HG03039 (cell line): ENCODE measurements around the gene HNRNPH3.
"Not testable (repeated sequence)": the region's sequence is repeated elsewhere in the genome, so short reads cannot be mapped to it uniquely, and the experiment has no call there.

Experiments used
- ATAC-seq: cut with Tn5 transposase; IDR thresholded peaks from one replicate; pipeline ENCODE4 v1.9.1; 2021; ENCODE audit warnings: mild to moderate bottlenecking, moderate library complexity; ENCODE audit not compliant: unreplicated experiment

The HNRNPH3 gene, protein sequence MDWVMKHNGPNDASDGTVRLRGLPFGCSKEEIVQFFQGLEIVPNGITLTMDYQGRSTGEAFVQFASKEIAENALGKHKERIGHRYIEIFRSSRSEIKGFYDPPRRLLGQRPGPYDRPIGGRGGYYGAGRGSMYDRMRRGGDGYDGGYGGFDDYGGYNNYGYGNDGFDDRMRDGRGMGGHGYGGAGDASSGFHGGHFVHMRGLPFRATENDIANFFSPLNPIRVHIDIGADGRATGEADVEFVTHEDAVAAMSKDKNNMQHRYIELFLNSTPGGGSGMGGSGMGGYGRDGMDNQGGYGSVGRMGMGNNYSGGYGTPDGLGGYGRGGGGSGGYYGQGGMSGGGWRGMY

DNA sequence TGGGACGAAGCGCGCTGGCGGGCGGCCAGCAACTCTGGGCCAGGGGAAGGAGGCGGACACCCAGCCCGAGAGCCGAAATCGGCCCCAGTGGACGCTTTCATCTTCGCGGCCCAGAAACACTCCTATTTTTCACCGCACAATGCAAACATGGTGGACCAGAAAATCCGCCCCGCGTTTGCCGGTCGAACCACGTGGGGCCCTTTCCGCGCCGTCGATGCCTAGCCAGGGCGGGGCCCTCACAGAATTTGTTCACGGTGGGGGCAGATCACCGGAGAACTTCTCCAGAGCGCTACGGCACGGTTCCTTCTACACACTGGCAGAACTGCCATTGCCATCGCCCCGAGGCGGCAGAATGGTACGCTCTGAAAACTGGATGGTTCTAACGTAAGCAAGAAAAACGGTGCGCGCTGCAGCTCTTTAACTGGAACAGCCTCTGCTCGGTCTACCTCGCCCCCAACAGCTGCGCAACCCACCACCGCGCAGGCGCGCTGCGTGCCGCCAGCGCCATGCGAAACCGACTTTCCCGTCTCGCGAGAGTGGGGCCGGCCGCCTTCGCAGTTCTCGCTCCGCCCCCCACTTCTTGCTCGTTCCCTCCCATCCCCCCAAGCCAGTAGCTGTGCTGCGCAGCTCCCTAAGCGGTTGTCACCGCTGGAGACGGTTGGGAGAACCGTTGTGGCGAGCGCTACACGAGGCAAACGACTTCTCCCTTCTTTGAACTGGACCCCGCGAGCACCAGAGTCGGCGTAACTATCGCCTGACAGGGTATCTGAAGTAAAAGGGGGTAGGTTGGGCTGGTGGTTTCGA, at the start of gene HNRNPH3:
Gene HNRNPH3, plus strand, starts transcription at position 610 of the 804 bp plus-strand sequence. CDS start 5,158 bp downstream, outside the sequence.
- peak; percentile 76 for ATAC-seq

DNA sequence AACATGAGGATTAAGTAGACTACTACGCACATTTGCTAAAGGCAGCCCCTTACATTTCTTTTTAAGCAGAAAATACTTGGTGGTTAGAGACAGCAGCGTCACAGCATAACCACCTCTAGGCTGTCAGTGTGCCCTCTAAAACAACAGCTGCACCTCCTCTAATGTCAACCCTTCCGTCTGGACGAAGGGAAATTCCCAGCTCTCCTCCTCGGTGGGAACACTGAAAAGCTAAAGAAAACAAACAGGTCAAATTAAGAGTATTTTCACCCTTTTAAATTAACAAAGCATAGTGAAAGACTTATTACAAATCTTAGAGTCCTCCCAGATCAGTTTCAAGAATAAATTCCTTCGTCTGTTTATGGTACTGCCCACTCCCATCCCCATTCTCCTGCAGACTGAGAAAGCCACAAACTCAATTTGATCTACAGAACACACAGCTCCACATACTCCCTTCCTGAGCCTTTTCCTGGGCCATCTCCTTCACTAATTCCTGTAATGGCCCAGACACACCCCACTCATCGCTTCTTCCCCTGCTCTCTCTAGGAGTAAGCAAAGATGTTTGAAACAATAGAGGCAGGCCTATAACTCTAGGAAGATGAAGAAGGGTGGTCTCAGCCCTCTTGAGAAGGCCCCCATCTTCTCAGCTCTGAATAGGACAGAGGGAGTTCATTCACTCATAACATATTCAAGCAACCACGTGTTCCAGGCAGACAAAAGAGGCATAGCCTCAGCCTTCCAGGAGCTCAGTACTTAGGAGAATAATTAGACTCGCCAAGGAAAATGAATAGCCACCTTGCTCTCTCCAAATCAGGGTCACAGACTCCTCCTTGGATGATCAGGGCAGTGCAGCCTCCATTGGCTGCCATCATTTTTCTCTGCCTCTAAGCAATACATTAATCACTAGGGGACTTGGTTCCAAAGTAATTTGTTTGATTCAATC, 47.5 kb upstream of the HNRNPH3 start:
- ATAC-seq = no peak

DNA sequence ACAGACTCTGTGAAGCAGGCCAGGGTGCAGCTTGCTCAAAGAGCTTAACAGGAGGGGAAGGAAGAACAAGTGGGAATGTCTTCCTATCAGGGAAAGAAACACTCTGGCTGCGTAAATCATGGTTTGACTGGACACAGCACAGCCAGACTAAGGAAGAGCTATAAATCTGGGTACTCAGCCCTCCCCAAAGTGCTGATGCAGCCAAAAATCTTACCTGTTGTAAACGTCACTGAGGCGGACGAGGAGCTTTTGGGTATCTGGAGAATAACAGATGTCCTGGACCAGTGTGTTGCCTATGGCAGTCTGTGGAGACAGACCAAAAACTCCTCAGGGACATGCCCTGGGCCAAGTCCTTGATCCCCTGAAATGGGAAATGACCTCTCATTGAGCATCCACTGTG, 43.1 kb upstream of the HNRNPH3 start:
- no peak for ATAC-seq

DNA sequence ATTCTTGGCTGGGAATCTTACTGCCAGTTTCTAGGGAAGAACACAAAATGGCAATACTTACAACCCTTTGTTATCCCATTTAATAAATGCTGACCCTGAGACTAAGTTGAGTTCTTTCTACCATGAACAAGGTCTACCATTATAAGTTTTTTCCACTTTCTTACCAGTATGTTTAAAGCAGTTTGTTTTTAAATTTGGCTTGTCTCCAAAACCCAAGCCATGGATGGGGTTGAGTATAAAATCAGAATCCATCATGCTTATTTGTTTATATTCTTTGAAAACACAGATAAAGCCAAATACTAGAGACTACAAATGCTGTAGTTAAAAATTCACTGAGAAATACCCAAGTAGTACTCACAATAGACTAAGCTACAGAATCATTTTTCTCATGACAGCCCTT, 41.1 kb upstream of the HNRNPH3 start:
- ATAC-seq = no peak

DNA sequence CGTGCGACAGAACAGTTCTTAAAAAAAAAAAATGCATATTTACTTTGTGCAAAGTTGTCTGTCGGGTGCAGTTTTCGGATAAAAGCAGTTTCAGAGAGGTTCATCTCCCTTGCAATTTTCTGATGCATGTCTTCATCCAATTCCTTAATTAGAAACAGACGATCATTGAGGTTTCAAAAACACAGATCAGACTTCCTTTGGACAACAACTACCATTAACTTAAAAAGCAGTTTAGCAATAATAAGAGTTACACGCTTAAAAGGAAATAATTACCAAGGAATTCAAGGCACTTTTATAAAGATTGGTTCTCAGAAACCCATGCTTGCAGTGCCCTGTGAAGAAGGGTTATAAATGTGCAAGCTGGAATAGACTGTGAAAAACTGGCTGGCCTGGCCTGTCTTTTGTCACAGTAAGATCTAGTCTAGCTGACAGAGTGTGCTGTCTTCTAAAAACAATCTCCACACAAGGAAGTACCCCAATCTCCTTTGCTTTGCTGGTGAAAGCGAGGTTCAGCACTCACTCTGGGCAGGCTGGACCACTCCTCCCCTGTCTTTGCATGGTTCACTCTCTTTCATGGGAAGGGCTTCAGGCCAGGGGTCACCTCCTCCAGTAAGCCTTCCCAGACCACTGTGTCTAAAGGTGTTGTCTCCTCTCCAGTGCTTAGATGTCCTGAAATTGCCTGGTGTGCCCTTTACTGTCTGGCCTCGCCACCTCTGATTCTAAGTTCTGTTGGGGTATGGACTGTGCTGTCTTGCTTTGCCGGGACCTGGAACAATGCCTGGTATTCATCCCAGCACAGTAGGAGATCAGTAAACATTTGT, 34.8 kb upstream of the HNRNPH3 start:
- ATAC-seq = no peak

DNA sequence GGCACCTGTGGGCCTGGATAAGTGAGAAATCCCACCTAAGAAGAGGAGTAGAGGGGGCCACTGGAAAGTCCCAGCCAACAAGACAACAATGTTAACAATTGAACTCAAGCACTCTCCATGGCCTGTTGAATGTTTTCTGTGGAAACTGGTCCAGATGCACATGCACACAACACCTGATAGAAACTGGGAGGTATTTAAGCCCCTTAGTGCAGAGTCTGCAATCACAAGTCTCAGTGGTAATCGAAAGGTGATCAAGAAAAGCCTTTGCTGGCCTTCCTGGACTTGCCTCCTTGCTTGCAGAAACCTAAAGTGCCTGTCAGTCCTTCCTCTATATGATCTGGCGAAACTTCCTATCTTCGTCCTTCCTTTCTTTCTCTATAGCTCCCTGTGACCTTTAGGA, 30.6 kb upstream of the HNRNPH3 start:
- no peak for ATAC-seq

DNA sequence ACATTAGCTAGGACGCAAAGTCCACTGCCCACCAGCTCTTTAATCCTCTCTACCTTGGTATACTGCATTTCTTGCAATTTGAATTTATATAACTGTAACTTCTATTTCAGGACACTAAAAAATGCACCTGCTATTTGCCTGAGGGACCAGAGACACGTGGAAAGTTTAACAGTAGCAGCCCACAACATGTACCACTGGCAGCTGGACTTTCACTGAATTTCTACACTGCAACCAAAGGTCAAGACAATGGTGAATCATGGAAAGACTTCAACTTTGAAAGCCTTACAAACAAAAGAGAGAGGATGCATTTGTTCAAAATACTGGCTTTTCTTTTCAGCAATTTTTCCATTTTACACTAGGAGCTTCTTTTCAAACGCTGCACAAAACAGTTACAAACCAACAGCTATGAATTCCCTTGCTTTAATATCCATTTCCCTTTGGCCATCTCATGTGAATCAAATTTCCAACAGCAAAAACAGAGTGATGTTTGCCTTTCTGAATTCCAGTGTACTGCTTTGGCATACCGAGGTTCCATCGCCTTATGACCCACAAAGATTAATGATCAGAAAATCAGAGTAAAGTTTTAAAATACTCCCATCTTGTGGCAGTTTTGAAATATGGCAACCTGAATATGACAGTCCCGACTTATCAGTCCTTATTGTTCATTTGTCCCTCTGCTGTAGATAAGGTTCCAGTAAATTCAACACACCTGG, 29.9 kb upstream of the HNRNPH3 start:
- ATAC-seq = no peak

DNA sequence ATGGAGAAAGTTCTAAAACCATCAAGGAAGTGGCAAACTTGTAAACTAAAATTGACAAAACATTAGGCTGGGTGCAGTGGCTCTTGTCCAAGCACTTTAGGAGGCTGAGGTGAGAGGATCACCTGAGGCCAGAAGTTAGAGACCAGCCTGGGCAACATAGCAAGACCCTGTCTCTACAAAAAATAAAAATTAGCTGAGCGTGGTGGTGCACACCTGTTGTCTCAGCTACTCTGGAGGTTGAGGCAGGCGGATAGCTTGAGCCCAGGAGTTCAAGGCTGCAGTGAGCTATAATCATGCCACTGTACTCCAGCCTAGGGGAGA, 29.4 kb upstream of the HNRNPH3 start:
- no peak for ATAC-seq

DNA sequence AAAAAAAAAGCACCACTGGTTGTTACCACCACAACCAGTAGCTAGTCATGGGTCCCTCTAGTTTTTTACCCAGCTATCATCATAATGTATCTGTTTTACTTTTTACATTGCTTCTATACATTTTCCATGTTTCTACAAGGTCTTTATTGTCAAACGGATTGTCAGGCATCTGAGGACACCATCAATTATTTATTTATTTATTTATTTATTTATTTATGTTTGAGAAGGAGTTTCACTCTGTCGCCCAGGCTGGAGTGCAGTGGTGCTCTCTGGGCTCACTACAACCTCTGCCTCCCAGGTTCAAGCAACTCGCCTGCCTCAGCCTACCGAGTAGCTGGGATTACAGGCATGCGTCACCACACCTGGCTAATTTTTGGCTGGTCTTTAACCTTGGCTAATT, 29.0 kb upstream of the HNRNPH3 start:
- no peak for ATAC-seq

DNA sequence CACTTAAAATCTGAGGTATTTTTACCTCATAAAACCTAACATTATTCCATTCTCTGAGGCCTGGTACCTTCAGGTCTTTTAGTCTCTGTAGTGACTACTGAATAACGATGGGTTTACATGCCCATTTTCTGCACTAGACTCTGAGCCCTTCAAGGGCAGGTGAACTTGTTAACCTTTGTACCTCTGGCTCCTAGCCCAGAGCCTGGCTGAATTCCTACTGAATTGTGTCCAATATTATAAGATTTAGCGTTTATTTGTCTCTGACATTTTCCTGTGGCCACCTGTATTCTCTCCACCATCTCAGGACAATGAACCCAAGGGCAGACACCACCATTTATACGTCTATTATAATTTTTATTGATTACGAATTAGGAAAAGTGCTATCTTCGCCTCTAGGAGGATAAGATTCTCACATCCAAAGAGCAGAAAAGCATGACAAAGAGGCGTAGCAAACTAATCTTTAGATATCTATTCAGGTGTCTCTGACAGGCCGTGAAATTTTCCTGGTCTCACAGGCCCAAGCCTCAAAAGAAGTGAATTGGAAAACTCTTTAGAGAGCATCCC, 27.9 kb upstream of the HNRNPH3 start:
- no peak for ATAC-seq

DNA sequence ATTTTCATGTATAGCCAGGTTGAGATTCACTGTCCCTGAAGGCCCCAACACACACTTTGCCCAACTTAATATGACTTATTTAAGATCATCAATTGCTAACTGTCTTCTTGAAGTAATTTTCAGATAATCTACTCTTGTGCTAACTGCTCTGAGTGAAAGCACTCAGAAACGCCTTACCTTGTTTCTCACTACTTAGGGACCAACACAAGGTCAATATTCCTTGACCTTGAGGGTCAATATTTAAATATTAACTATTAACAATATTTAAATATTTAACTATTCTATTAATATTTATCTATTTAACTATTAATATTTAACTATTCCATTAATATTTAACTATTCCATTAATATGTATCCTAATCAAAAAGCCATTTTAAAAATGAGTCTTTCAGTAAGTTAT, 26.0 kb upstream of the HNRNPH3 start:
- ATAC-seq = no peak

DNA sequence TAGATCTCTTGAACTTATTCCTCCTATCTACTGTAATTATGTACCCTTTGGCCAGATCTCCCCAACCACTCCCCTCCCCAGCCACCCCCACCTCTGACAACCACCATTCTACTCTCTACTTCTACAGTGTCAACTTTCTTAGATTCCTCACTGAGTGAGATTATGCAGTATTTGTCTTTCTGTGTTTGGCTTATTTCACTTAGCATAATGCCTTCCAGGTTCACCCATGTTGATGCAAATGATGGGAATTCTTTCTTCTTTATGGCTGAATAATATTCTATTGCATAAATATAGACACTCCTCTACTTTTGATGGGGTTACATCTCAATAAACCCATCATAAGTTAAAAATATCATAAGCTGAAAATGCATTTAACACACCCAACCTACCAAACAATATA, 21.3 kb upstream of the HNRNPH3 start:
- ATAC-seq = no peak

DNA sequence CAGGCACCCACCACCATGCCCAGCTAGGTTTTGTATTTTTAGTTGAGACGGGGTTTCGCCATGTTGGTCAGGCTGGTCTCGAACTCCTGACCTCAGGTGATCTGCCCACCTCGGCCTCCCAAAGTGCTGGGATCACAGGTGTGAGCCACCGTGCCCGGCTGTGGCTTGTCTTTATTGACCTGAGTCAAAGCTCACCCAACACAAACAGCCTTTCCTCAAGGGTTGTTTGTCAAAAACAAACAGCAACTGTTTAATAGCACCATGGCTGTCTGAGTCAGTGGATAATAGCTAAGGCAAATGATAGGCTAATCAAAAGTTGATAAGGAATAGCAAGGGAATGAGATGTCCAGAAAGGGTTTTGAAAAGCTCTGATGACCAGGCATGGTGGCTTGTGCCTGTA, 16.9 kb upstream of the HNRNPH3 start:
- not testable (repeated sequence) for ATAC-seq

DNA sequence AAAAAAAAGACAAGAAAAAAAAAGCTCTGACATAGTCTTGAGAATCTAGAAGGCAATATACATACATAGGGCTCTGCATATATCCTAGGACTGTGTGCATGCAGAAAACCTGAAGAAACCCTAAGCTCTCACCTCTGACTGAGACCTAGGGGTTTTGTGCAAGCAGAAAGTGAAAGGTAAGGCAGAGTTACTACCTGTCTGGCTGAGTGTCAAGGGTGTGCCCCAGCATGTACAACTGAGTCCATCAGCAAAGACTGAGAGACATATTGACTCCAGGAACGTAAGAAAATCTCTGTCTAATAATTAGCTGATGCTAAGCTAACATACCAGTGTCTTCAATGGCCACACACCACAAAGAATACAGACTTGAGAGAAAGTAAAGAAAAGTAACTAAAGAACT, 16.3 kb upstream of the HNRNPH3 start:
- no peak for ATAC-seq

DNA sequence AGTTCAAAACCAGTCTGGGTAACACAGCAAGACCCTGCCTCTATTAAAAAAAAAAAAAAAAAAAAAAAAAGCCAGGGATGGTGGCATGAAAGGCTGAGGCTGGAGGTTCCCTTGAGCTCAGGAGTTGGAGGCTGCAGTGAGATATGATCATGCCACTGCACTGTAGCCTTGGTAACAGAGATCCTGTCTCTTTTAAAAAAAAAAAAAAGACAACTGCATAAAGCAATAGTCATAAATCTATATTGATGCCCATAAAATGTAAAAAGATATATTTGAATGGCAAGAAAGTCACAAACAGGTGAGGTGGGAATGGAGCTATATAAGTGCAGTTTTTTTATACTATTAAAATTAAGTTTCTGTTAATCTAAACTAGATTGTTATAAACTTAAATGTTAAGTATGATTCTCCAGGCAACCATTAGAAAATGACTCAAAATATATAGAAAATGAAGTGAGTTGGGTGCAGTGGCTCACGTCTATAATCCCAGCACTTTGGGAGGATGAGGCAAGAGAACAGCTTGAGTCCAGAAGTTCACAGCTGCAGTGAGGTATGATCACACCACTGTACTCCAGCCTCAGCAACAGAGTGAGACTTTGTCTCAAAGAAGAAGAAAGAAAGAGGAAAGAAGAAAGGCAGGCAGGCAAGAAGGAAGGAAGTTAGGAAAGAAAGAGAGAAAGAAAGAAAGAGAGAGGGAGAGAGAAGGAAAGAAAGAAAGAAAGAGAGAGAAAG, 13.4 kb upstream of the HNRNPH3 start:
- no peak for ATAC-seq

DNA sequence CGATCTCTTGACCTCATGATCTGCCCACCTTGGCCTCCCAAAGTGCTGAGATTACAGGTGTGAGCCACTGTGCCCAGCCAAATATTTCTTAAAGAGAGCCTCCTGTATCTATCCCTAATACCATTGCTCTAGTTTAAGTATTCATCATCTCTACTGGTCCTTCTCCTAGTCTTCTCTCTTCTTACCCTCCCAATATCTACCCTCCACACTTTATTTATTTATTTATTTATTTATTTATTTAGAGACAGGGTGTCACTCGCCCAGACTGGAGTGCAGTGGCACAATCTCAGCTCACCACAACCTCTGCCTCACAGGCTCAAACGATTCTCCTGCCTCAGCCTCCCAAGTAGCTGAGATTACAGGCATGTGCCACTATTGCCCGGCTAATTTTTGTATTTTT, 7.5 kb upstream of the HNRNPH3 start:
- not testable (repeated sequence) for ATAC-seq

DNA sequence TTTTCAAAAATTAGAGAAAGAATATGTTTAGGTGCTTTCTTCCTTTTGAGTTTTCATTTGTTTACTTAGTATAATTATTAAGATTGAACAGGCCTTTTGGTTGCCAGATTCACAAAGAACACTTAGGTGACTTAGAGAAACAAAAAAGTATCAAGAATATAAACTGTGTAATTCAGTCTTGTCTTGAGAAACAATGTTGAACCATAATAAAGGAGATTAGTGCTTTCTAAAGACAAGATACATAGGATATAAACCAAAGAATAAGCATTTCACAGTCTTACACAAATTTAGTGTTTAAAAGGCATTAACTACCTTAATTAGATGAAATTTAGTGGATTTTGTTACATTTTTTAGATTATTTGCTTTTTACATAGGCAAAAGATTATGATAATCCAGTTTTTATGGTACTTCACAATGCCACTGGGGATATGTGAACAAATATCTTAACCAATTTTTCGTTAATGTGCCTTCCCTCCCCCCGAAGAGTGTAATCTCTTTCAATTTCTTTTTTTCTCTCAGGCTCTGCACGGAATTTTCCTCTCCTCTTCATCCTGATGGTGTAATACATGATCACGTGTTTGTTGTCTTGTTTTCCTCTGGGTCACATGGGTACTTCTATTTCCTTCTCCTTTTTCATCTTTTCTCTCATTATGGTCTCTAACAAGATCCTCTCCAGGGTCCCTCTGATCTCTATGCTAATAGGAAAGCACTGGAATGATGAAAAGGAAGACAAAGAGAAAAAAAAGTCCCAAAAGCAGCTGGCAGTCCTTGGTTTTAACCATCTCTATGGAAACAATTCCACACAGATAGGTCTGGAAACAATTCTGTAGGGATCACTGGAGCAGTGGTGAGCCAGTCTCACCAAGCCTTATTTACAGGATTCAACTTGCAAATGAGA, 3.7 kb upstream of the HNRNPH3 start:
- ATAC-seq = no peak

DNA sequence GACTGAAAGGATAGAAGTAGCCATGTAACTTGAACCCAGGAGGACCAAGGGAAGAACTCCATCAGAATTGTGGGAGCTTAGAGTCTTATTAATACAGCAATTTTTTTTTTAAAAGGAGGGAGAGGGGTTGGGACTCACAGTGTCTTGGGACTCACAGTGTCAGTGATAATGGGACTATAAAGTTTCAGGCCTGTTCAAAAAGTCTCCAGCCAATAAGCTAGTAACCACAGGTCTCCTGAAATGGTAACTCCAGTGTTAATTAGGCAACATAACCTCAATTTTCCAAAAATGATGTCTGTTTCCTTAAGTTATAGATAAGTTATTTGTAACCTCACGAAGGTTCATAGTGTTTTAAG, 2.4 kb upstream of the HNRNPH3 start:
- no peak for ATAC-seq
